ENCODE results near the gene PTPA.
"Not testable (repeated sequence)": the region's sequence is repeated elsewhere in the genome, so short reads cannot be mapped to it uniquely, and the experiment has no call there.

PTPA gene

DNA sequence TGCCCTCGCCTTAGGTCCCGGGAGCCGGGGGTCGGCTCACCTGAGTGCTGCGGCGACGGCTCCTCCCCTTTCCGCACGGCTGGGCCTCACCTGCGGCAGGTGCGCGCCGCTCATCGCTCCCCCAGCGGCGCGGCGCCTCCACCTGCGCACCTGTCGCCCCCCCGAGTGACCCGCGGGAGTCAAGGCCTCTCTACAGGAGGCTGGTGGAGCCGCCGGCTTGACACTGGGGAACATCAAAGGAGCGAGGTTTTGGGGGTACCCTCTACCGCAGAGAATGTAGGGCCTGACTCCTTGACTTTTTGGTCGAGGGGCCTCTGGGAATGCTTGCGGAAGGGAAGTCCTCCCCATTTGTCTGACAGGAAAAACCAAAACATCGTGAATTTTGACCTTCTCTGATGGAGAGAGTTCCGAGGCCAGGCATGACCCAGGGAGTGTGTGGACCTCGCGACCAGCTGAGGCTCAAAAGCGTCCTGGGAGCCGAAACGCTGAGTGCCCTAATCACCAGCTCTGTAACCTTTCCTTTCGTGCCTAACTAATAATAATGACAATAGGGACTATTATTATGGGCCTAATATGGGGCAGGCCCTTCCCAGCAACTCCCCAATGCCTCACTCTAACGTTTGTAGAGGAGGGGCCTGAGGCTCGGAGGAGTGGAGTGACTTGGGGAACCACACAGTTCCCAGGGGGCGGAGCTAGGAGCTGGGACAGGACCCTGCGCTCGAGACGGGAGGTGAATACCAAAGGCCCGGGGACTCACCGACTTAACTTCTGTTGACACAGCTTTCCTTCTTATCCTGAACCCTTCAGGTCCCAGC is 67.6 kb downstream of the PTPA start:
- DNase-seq: no peak

DNA sequence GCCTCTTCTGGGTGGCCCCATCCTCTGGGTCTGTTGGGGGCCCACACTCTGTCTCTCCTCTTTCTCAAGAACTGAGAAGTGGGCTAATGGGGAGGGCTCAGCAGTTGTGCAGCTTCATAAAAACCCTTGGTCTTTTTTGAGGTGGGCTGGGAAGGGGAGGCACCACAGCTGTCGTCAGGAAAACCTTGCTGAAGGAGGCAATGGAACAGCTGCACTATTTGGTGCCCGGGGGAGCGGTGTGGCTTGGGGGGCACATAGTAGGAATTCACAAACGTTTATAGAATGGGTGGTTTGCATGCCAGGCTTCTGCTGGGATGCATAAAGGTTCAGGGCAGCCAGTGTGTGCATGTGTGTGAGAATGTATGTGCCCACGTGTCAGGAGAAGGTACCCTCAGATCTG is 70.0 kb downstream of the PTPA start:
- DNase-seq: no peak

DNA sequence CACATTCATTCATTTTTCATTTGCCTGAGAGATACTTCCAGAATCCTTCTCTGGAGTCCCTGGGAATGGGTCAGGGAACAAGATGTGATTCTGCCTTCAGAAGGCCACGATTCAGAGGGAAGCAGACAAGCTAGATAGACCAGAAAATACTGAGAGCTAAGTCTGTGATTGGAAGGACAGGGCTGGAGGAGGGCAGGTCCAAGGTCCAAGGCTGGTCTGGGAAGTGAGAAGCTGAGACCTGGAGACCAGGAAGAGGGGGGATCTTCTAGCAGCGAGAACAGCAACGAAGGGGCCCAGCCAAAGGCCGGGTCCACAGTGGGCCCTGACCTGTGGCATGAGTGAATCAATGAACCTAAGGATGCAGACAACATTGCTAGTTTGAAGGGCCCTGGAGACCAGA is 70.9 kb downstream of the PTPA start:
- no peak for DNase-seq

DNA sequence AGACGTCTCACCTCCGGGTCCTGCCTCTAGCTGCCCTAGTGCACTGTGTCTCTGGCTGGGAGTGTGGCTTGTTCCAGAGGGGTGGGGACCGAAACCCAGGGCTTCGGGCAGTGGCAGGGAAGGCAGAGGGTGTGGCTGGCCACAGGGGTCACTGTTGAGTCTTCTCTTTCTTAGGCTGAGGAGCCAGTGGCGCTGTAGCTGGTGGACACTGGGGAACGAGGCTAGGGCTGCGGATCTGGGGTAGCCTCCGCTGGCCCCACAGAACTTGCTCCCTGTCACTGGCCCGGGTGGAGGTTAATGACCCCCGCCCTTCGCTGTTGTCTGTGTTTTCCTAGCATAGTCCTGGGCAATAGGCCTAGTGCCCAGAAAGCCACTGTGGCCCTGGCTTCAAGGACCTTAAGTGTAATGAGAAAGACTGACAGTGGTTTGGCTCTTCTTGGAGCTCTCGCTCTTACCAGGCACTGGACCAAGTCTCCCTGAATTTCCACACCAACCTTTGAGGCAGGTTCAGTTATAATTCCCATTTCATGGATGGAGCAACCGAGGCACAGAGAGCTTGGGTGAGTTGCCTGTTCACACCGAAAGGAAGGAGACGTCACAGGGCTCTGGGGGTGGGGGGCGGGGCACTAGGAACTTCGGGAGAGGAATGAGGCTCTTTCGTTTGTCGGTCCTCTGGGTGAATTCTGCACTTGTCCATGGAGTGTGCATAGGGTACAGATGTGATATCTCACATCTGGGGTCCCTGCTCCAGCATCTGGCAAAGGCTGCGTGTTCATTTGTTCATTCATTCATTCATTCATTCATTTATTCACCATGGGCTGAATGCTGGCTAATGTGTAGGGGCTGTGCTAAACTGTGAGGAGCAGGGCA is 71.6 kb downstream of the PTPA start:
- no peak for DNase-seq

DNA sequence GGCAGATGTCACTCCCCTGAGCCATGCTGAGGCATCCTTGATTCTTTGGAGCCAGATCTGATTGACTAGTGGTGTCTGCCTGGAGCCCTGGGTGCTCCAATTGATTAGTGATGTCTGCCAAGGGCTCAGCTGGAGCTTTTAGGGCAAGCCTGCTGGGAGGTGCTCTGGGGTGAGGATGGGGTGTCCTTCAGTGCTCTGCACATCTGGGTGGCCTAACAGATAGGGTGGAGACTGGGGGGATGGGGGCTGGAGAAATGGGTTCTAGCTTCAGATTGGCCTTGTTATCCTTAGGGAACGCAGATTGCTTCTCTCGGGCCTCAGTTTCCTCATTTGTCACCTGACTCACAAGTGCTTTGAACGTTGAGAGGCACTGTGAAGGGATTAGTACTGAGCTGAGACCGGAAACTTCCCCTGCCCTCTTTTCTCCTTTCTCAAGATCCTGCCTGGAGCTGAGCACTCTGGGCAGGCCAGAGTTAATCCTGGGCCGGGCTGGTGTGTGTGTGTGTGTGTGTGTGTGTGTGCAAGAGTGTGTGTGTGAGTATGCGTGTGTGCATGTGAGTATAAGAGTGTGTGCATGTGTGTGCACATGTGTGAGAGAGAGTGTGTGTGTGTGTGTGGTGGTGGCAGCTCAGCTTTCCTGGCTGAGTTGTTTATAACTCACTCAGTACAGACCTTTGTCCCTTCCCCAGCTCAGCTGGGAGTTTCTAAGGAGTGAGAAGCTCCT is 72.4 kb downstream of the PTPA start:
- no peak for DNase-seq

DNA sequence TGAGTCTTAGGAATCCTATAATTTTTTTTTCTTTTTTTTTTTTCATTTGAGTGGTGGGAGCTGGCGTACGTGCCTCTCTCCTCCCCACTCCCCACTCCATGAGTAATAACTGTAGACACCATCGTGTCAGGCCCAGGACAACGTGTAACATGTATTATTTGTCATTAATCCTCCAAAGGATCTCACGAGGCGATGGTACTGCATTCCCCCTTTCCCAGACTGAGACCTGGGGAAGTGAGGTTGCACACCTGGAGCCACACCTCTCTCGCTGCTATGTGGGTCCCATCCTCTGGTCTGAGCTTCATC is 73.0 kb downstream of the PTPA start:
- no peak for DNase-seq

DNA sequence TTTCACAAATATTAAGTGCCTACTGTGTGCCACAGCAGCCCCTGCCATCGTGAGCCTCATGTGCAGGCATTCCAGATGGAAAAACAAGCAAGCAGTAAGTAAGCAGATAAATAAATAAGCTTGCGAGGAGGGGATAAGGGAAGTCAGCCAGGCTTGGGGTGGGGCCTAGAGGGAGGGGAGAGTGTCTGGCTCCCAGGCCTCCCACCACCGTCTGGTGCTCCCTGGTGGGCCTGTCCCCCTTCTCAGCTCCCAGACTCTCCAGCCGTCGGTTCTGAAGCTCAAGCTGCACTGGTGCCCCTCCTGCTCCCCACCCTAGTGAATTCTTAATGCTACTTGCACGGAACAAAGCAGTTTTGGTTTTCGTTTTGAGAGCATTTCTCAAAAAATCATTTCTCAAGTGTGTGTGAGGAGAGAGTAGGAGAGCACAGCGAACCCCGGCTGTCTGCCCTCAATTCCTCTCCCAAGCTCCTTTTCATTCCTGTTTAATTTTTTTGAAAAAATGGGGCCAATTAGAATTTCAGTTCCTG is 73.4 kb downstream of the PTPA start:
- DNase-seq: no peak

DNA sequence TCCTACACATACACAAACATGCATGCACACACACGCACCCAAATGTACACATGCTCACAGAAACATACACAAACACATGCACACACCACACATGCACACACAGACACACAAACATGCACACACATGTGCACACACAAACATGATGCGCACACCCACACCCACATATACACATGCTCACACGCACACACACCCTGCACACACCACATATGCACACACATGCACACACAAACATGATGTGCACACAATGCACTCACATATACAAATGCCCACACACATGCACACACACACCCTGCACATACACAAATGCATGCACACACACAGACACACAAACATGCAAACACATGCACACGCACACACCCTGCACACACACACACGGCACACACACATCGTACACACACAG is 74.2 kb downstream of the PTPA start:
- no peak for DNase-seq

DNA sequence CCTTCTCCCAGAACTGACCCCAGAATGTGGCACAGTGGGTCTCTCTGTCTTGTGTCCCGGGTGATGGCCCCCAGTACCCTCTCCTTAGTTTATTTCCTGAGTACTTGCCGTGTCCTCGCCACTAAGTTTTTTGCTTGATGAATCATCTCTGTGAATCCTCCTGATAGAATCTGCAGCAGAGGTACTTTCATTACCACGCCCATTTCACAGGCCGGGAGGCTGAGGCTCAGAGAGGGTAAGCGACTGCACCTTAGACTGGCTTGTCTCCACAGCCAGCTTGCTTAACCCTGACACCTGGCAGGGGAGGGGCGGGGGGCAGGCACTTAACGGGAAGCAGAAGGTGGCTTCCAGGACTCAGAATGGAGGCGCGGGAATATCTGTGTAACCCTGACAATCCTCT is 74.8 kb downstream of the PTPA start:
- DNase-seq: no peak

DNA sequence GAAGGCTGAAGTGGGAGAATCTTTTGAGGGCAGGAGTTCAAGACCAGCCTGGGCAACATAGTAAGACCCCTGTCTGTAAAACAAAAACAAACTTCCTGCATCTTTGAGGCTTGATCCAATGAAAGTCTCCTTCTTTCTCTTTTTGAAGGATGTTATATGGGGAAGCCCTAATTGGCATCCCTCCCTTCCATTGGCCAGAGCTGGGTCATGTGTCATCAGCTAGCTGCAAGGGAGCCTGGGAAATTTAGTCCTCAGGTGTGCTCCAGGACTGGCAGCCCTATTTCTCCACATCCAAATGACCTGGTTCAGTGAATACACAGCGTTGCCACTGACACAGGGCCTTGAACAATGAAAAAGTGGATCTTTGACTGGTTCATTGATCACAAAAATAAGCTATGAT is 75.8 kb downstream of the PTPA start:
- DNase-seq: no peak

DNA sequence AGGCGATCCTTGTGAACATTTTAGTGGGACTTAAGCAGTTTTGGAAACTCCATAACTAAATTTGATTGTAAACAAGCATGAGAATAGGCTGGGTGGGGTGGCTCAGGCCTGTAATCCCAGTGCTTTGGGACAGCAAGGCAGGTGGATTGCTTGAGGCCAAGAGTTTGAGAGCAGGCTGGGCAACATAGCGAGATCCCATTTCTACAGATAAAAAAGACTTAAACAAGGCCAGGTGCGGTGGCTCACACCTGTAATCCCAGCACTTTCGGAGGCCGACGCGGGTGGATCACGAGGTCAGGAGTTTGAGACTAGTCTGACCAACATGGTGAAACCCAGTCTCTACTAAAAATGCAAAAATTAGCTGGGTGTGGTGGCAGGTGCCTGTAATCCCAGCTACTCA is 78.8 kb downstream of the PTPA start:
- not testable (repeated sequence) for DNase-seq

DNA sequence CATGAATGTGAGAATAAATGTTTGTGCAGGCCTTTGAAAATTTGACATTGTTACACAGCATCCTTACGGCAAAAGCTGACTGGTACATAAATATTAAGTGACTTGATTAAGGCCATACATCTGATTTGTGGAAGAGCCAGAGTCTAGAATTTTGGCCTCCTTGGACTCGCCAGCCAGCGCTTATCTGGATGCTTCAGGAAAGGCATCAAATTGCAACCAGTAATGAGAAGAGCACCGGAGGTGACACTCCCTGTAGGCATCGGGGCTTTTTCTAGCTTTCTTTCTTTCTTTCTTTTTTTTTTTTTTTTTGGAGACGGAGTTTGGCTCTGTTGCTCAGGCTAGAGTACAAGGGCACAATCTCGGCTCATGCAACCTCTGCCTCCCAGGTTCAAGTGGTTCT is 80.0 kb downstream of the PTPA start:
- DNase-seq: no peak

DNA sequence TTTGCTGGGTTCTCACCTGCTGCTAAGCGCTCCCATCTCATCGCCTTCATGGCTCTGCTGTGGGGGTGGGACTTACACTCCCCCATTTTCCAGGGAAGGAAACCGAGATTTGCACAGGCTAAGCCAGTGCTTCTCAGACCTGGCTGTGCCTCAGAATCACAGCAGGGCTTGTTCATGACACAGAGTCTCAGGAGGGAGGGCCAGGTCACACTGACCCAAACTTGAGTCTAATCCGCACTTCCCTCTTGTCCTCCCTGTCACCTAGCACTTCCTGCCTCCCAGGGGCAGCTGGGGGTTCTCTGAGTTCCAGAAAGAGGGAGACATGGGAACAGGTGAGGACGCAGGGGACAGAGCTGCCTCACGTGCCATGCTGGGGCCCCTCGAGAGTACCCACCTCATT is 82.4 kb downstream of the PTPA start:
- DNase-seq: no peak

DNA sequence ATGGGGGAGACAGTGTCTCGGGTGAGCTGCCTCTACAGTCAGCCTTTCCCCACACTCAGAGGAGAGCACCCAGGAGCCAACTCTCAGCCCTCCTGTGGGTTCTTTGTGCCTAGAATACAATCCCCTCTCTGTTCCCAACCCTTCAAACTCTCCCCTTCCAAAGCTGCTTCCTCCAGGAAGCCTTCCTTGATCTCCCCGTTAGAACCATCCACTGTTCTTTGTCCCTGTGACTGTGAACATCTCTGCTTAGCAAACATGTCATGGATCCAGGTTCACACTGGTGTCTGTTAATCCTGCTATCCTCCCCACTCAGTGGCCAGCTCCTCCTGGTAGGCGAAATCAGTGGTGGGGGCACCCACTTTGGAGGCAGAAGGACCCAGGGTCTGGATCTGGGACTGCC is 83.0 kb downstream of the PTPA start:
- no peak for DNase-seq

DNA sequence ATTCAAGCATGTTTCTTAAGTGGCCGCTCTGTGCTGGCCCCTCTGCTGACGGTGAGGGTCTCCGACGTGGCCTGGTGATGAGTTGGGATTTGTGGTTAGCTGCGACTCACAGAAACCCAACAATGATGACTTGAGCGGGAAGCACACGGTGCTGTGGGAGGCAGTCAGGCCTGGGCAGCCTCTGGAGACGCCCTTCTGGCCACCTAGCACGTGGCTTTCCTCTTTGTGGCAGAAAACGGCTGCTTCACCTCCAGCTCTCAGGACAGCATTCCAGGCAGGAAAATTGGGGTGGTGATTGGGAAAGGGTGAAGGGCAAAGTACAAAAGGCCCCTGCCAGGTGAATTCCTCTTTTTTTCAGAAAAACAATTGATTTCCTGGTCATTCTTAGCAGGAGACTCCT is 84.4 kb downstream of the PTPA start:
- no peak for DNase-seq

DNA sequence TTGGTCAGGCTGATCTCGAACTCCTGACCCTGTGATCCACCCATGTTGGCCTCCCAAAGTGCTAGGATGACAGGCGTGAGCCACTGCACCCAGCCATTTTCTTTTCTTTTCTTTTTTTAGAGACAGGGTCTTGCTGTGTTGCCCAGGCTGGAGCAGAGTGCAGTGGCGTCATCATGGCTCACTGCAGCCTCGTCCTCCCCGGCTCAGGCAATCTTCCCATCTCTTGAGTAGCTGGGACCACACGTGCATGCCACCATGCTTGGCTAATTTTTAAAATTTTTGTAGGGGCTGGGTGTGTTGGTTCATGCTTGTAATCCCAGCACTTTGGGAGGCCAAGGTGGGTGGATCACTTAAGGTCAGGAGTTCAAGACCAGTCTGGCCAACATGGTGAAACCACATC is 85.8 kb downstream of the PTPA start:
- not testable (repeated sequence) for DNase-seq

DNA sequence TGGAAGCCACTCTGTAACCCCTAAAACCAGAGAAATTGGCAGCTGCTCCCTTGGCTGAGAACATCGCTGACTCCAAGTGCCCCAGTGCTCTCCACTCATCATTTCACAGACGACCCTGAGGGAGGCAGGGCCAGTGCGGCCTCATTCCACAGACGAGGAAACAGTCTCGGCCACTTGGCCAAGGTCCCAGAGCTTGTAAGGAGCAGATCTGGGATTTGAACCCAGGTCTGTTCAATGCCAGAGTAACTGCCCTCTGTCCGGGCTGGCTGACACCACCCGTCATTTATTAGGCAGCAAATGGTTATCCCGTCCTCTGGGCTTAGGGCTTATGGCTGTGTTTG is 86.7 kb downstream of the PTPA start:
- no peak for DNase-seq
